IPS-18a (cell line): ENCODE results near the gene SLAMF9.

Source experiments
- H3K27ac ChIP-seq: one replicate; pipeline ENCODE4 v1.5.1; 2013; ENCODE audit warnings: low read length
- H3K27me3 ChIP-seq: one replicate; pipeline ENCODE4 v1.6.1; 2013; ENCODE audit warnings: mild to moderate bottlenecking, low read length; ENCODE audit not compliant: control insufficient read depth, insufficient read depth
- H3K36me3 ChIP-seq: one replicate; pipeline ENCODE4 v1.6.1; 2013; ENCODE audit warnings: low read depth, low read length; ENCODE audit not compliant: control insufficient read depth
- H3K4me1 ChIP-seq: one replicate; pipeline ENCODE4 v1.6.1; 2013; ENCODE audit warnings: low read depth, low read length; ENCODE audit not compliant: control insufficient read depth
- H3K4me3 ChIP-seq: one replicate; pipeline ENCODE4 v1.5.1; 2013; ENCODE audit warnings: low read length
- H3K9ac ChIP-seq: one replicate; pipeline ENCODE4 v1.6.1; 2013; ENCODE audit warnings: mild to moderate bottlenecking, low read length, moderate library complexity
- H3K9me3 ChIP-seq: one replicate; pipeline ENCODE4 v1.6.1; 2013; ENCODE audit warnings: low read depth, low read length; ENCODE audit not compliant: control insufficient read depth

The SLAMF9 gene

DNA sequence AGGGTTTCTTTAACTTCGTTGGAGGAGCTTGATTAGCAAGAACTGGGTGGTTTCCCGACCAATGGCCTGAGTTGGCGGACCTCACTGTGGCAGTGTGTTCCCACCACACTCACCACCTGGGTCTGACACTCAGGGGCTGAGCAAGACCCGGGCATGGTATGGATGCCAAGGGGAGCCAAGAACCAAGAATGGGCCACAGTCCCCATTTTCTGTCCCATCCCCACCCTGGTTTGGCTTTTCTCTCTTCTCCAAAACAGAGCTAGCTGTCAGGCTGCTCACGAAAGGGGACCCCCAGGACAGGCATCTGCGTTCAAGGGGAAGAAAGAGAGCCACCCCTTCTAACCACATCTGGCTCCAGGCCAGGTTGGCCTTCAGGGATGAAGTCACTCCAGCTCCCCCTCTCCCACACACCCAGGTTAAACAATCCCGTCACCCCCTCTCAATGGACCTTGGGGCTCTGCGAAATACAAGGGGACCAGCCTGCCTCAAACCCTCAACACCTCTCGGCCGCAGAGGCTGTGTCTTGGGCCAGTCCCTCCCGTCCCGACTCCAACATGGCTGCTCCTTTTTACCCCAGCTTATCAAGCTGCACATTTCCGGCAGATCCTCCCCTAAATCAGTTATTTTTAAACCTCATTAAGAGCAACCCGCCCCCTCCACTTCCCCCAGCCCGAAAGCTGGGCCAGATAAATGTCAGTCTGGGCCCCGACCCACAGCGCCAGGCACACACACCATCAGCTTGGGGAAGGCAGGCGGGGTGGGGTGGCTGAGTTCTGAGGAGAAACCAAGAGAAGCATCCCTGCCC, 32.1 kb downstream of the SLAMF9 start:
- peaks cover 12% of the 10 kb centered on the region for H3K4me1 ChIP-seq
- no peak overlapping the region for H3K9ac ChIP-seq
- peaks cover 15% of the 10 kb centered on the region for H3K36me3 ChIP-seq

DNA sequence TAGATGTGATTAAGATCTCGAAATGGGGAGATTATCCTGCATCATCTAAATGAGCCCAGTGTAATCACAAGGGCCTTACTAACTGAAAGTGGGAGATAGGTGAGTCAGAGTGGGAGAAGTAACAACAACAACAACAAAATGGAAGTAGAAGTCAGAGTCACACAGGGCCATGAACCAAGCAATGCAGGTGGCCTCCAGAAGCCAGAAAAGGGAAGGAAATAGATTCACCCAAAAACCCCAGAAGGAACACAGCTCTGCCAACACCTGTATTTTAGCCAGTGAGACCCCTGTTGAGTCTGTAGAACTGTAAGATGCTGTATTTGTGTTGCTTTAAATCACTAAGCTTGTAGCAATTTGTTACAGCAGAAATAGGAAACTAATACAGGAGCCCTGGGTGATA, 32.8 kb downstream of the SLAMF9 start:
- Histone ChIP-seq H3K9me3 (no peaks in the 10 kb centered on the region), H3K27ac (no peak overlapping the region), H3K27me3 (peaks cover 18% of the 10 kb centered on the region), H3K9ac (no peak overlapping the region), H3K4me1 (peaks cover 14% of the 10 kb centered on the region), H3K4me3 (no peak overlapping the region), H3K36me3 (peaks cover 12% of the 10 kb centered on the region)

More for the DNA sequence above, 32.1 kb downstream of the SLAMF9 start:
- Histone ChIP-seq H3K4me3 (no peak overlapping the region), H3K27me3 (peaks cover 18% of the 10 kb centered on the region), H3K27ac (no peak overlapping the region), H3K9me3 (no peaks in the 10 kb centered on the region)

DNA sequence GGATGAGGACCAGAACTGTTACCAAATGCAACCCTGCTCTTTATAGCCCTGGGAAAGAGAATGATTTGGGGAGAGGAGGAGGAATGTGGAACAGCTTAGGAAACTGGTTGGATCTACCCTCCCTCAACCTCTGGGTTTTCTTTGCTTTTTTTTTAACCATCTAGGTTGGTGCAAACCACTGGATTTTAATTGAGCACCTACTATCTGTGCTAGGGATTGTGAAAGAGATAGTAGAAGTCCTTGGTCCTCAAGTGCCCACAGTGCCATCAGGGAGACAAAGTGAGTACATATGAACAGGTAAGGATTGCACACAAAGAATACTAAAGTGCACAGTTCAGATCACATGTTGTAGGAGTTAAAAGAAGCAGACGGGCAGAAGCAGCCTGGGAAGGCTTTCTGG, 33.4 kb downstream of the SLAMF9 start:
- peaks cover 20% of the 10 kb centered on the region for H3K4me1 ChIP-seq
- no peaks in the 10 kb centered on the region for H3K9me3 ChIP-seq
- H3K27ac ChIP-seq, result no peak overlapping the region
- H3K36me3 ChIP-seq, result peaks cover 12% of the 10 kb centered on the region
- H3K9ac ChIP-seq, result no peak overlapping the region
- no peak overlapping the region for H3K4me3 ChIP-seq
- H3K27me3 ChIP-seq, result peaks cover 18% of the 10 kb centered on the region

DNA sequence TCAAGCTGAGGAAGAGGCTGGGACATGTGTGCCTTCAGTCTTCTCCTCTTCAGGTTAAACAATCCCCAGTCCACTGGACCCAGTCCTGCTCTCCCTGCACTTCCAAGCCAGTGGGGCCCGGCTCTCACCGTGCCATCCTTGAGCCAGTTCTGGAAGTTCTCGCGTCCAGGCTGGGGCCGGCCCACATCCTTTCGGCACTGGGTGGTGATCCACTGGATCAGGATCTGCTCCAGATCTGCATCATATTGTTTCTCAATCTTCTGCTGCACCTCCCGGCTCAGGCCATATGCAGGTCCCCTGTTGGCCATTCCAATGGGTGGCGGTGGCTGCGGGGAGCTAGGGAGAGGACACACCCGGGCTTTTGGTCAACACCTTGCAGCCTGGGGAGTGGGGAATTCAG, 33.8 kb downstream of the SLAMF9 start:
- no peaks in the 10 kb centered on the region for H3K9me3 ChIP-seq
- H3K4me1 ChIP-seq, result peaks cover 24% of the 10 kb centered on the region
- no peak overlapping the region for H3K9ac ChIP-seq
- H3K36me3 ChIP-seq, result peaks cover 12% of the 10 kb centered on the region
- no peak overlapping the region for H3K27ac ChIP-seq
- no peak overlapping the region for H3K4me3 ChIP-seq
- H3K27me3 ChIP-seq, result peaks cover 18% of the 10 kb centered on the region

DNA sequence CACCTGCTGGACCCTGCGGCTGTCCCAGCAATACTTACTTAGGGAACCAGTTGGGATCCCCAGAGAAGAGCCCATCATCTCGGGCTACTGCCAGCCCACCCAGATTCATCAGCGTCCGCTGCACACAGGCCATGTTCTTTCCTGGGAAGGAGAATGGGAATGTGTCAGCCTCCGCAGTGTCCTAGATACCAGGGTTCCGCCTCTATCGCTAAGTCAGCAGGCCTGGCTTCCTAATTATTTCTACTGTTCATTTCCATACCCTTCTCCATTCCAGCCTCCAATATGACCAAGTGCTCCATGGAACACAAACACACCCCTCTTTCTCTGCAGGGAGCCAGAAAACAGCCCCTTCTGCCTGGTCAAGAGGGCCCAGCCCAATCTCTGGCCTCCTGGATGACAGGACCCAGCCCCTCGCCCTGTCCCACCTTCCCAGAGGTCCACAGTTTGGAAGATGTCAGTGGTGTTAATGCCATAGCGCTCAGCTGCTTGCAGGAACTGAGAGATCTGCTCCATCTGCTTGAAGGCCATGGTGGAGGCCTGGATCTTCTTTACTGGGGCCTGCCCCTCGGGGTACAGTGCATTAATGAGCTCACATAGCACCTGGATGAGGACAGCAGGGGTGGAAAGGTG, 34.7 kb downstream of the SLAMF9 start:
- Histone ChIP-seq H3K27me3 (peaks cover 10% of the 10 kb centered on the region), H3K9ac (no peak overlapping the region), H3K27ac (no peak overlapping the region), H3K4me1 (peaks cover 29% of the 10 kb centered on the region), H3K9me3 (no peaks in the 10 kb centered on the region), H3K4me3 (no peak overlapping the region), H3K36me3 (peaks cover 12% of the 10 kb centered on the region)

- Histone ChIP-seq H3K4me3 (no peak overlapping the region), H3K27me3 (peaks cover 2% of the 10 kb centered on the region), H3K27ac (no peak overlapping the region), H3K36me3 (peaks cover 12% of the 10 kb centered on the region), H3K4me1 (peaks cover 32% of the 10 kb centered on the region), H3K9me3 (no peaks in the 10 kb centered on the region), H3K9ac (no peak overlapping the region)
These were observed 35.5 kb downstream of the SLAMF9 start for GRCh38 chr1:159918352-159919200.

DNA sequence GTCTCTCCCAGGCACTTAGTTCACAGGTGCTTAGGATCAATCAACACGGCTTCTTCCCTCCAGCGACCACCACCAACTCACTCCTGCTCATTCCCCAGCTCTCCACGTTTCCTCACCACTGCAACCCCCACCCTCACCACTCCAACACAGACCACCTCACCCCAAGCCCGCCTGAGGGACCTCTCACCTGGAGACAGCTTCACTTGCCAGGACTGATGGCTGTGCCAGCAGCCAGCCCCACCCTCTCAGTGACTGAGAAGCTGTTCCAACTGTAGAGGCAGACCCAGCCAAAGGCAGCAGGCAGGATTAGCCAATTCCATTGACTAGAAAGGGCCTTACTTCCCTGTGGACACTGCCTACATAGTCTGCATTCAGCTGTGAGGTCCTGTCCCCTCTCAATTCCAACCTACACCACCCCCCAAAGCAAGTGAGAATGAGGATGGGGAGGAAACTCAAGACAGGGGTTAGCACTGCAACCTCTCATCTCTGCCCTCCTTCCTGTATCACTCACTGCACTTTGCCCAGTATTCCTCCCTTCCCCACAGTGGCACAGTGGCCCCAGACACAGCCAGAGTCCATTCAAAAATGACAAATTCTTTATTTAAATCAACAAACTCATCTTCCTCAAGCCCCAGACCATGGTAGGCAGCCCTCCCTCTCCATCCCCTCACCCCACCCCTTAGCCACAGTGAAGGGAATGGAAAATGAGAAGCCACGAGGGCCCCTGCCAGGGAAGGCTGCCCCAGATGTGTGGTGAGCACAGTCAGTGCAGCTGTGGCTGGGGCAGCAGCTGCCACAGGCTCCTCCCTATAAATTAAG, 36.3 kb downstream of the SLAMF9 start:
- Histone ChIP-seq H3K27ac (no peak overlapping the region), H3K4me1 (peaks cover 28% of the 10 kb centered on the region), H3K9ac (no peak overlapping the region), H3K9me3 (no peaks in the 10 kb centered on the region), H3K36me3 (peaks cover 12% of the 10 kb centered on the region), H3K4me3 (no peak overlapping the region), H3K27me3 (no peaks in the 10 kb centered on the region)

DNA sequence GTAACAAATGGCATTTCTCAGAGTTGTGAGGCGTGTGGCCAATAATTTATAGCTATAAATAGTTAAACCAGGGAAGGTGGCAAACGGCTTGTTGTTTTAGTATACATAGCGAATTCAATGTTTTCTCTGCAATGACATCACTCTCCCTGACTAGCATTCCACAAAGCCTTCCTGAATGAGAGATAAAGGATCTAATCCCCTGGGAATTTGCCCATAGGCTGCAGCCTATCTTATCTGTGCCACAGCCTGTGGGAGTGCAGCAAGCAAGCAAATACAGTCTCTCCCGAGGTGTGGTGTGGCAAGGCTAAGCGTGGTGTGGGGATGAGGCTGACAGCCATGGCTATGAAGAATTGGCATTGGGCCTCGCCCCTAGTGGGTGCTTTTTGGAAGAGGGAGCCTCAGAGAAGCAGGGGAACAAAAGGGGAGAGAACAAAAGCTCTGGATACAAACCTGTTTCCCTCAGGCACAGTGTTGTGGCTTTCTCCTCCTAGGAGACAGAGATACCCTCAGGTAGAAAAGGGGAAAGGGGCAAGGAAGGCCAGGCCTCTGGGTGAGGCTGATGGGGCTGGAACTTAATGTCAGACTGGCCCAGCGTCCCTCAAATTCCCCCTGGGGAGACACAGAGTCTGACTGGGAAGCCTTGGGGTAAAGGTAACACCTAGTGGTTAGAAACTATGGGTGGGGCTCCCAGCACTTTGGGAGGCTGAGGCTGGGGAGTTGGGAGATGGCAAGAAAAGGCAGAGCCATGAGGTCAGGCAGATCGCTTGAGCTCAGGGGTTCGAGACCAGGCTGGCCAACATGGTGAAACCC, 37.6 kb downstream of the SLAMF9 start:
- Histone ChIP-seq H3K27ac (no peak overlapping the region), H3K27me3 (no peaks in the 10 kb centered on the region), H3K9ac (no peak overlapping the region), H3K9me3 (no peaks in the 10 kb centered on the region), H3K36me3 (peaks cover 12% of the 10 kb centered on the region), H3K4me1 (peaks cover 28% of the 10 kb centered on the region), H3K4me3 (no peak overlapping the region)

GRCh38 chr1:159915571-159916241, 38.3 kb downstream of the SLAMF9 start:
- no peak overlapping the region for H3K4me3 ChIP-seq
- no peak overlapping the region for H3K27ac ChIP-seq
- H3K4me1 ChIP-seq, result peaks cover 33% of the 10 kb centered on the region
- no peaks in the 10 kb centered on the region for H3K27me3 ChIP-seq
- H3K36me3 ChIP-seq, result peaks cover 12% of the 10 kb centered on the region
- H3K9me3 ChIP-seq, result no peaks in the 10 kb centered on the region
- H3K9ac ChIP-seq, result no peak overlapping the region
